Peyer's patch (tissue), 4 donors: Measurements from ENCODE around the gene RAB38.

ENCODE experiments used
- CTCF ChIP-seq, 6 experiments: fragments of 450-650 bp in 4 of 6; fragments of 200-600 bp in 2 of 6; sonication (generic) in 1 of 6; IDR thresholded peaks; one replicate each; pipeline ENCODE4 v1.5.1; 2017 to 2019; ENCODE audit warnings: antibody characterized with exemption in 6 of 6, mild to moderate bottlenecking in 3 of 6, moderate library complexity in 1 of 6
- POLR2A ChIP-seq, 2 donors: fragments of 450-650 bp; IDR thresholded peaks; one replicate each; pipeline ENCODE4 v1.5.1; 2017; ENCODE audit warnings: antibody characterized with exemption in 2 of 2, mild to moderate bottlenecking in 2 of 2, moderate library complexity in 2 of 2

- TF ChIP-seq POLR2A (IDR thresholded peaks at IDR 0.05), result no peak
- no peak for TF ChIP-seq CTCF (IDR thresholded peaks at IDR 0.05)
Measured at GRCh38 chr11:88179971-88180629, 4.9 kb upstream of the RAB38 start.
